Activated naive CD8-positive, alpha-beta T cell (primary cell): ENCODE measurements around the gene SMPX.

Experiments used
- H3K27ac Mint-ChIP-seq: one replicate; pipeline ENCODE4 v1.8.0; 2021; ENCODE audit warnings: mixed read lengths
- H3K27me3 Mint-ChIP-seq: one replicate; pipeline ENCODE4 v1.8.0; 2021; ENCODE audit warnings: mixed read lengths
- H3K36me3 Mint-ChIP-seq: one replicate; pipeline ENCODE4 v1.8.0; 2021; ENCODE audit warnings: mixed read lengths
- H3K4me1 Mint-ChIP-seq: one replicate; pipeline ENCODE4 v1.8.0; 2021; ENCODE audit warnings: low read depth, mixed read lengths
- H3K4me3 Mint-ChIP-seq: one replicate; pipeline ENCODE4 v1.8.0; 2021; ENCODE audit warnings: mild to moderate bottlenecking, mixed read lengths
- H3K9me3 Mint-ChIP-seq: one replicate; pipeline ENCODE4 v1.8.0; 2021; ENCODE audit warnings: low read depth, mixed read lengths

SMPX gene

DNA sequence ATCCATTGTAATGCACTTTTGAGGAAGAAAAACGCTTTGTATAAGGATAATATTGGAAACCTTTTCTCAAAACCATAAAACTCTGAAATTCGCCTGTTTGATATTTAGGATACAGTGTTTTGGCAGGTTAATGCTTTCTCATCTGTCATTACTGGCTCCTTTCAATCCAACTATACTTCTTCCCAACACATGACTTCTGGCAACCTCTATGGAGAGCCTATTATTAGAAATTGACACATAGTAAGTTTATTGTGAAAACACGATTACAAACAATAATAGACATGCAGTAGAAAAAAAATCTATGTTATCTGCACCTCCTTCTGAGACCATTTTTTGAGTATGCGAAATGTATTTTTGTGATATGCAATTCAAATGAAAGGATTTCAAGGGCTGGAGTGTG, 95.2 kb downstream of the SMPX start:
- Mint-ChIP-seq H3K36me3 (no peaks in the 10 kb centered on the region), H3K9me3 (no peaks in the 10 kb centered on the region), H3K4me1 (peaks cover 4% of the 10 kb centered on the region), H3K4me3 (no peak overlapping the region), H3K27ac (no peak overlapping the region), H3K27me3 (peaks cover 4% of the 10 kb centered on the region)

DNA sequence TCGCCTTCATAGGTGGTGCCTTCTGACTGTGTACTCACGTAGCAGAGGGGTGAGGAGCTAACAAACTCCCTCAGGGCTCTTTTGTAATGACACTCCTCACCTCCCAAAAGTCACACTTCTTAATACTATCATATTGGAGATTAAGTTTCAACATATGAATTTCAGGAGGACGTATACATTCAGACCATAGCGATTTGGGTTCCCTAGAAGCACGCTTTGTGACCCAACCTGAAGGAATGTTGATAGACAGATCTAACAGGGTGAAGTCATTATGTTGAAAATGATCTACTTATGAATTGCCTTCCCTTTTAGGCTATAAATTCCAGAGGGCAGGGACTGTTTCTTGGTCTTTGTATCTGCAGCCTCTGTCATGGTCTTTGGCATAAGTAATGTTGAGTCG, 96.6 kb downstream of the SMPX start:
- no peak overlapping the region for H3K4me3 Mint-ChIP-seq
- peaks cover 4% of the 10 kb centered on the region for H3K27me3 Mint-ChIP-seq
- no peaks in the 10 kb centered on the region for H3K36me3 Mint-ChIP-seq
- H3K27ac Mint-ChIP-seq, result no peak overlapping the region
- no peaks in the 10 kb centered on the region for H3K9me3 Mint-ChIP-seq
- peaks cover 5% of the 10 kb centered on the region for H3K4me1 Mint-ChIP-seq

GRCh38 chrX:21660156-21660555, 97.8 kb downstream of the SMPX start:
- Mint-ChIP-seq H3K27ac (no peak overlapping the region), H3K36me3 (no peaks in the 10 kb centered on the region), H3K27me3 (peaks cover 2% of the 10 kb centered on the region), H3K4me1 (peaks cover 5% of the 10 kb centered on the region), H3K9me3 (no peaks in the 10 kb centered on the region), H3K4me3 (no peak overlapping the region)

DNA sequence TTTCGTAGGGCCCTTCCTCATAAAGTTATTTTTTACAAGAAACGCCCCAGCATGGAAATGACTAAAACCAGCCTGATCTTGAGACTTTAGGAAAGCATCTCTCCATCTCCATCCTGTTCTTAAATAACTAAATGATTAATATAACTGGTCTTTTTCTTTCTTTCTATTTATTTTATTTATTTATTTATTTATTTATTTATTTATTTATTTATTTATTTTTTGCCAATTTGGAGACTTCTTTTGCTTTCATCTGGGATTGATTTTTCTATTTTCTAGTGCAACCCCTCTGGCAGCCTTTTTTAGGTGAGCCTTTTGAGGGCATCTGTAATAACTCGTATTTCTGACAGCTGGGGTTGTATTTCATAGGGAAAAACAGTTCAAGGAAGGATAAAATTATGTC, 98.6 kb downstream of the SMPX start:
- peak overlapping the region; percentile 63 for H3K4me3 Mint-ChIP-seq
- H3K36me3 Mint-ChIP-seq, result no peaks in the 10 kb centered on the region
- H3K27me3 Mint-ChIP-seq, result no peaks in the 10 kb centered on the region
- no peaks in the 10 kb centered on the region for H3K9me3 Mint-ChIP-seq
- H3K4me1 Mint-ChIP-seq, result peaks cover 5% of the 10 kb centered on the region
- no peak overlapping the region for H3K27ac Mint-ChIP-seq

- no peaks in the 10 kb centered on the region for H3K27me3 Mint-ChIP-seq
- peaks cover 5% of the 10 kb centered on the region for H3K4me1 Mint-ChIP-seq
- H3K4me3 Mint-ChIP-seq, result peak overlapping the region; percentile 63
- H3K27ac Mint-ChIP-seq, result no peak overlapping the region
- no peaks in the 10 kb centered on the region for H3K9me3 Mint-ChIP-seq
- H3K36me3 Mint-ChIP-seq, result no peaks in the 10 kb centered on the region
Measured at GRCh38 chrX:21658746-21659145, 99.2 kb downstream of the SMPX start.

- no peak within 1 kb of the TSS for H3K27ac Mint-ChIP-seq
- no peaks in the 10 kb centered on the region for H3K9me3 Mint-ChIP-seq
- H3K4me3 Mint-ChIP-seq, result peak within 1 kb of the TSS; percentile 65
- H3K4me1 Mint-ChIP-seq, result peaks cover 5% of the 10 kb centered on the region
- H3K27me3 Mint-ChIP-seq, result no peaks in the 10 kb centered on the region
- H3K36me3 Mint-ChIP-seq, result no peaks in the 10 kb centered on the region
Measured at GRCh38 chrX:21658152-21658737, 99.7 kb downstream of the SMPX start, which contains the start of gene KLHL34. KLHL34 (minus strand) TSS chrX:21658330; CDS start chrX:21657788, 542 bp downstream.

DNA sequence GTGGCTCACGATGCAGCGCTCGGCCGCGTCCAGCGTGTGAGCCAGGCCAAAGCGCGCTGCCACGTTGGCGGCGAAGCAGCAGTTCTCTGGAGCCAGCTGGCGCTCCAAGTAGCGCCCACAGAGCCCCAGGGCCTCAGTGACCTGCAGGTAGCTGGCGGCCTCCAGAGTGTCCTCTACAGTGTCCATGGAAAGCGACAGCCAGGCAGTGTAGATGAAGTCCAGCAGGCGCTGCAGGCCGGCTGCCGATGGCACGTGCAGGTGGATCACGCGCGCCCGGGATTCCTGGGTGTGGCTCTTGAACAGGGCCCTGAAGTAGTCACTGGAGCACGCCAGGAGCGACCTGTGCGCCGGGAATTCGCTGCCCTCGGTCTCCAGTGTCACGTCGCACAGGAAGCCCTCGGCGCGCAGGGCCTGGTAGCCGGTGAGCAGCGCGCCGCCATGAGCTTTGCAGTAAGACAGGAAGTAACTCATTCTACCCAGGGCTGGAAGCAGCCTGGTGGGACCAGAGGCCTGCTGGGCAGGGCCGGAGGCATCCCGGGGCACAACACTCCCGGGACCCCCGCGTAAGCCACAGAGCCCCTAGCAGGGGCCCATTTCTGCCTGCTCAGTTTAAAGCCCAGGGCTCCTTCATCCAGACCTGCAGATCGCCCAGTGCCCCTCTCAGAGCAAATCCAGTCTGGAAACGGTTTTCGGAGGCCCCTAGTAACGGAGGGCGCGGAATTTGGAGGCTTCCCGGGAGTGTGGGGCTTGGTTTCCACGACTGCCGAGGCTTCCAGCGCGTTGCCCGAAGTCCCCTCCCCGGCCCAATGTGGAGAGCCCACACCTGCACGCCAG, 100.4 kb downstream of the SMPX start:
- Mint-ChIP-seq H3K27ac (no peak overlapping the region), H3K36me3 (no peaks in the 10 kb centered on the region), H3K4me1 (peaks cover 5% of the 10 kb centered on the region), H3K4me3 (peak overlapping the region; percentile 65), H3K27me3 (no peaks in the 10 kb centered on the region), H3K9me3 (no peaks in the 10 kb centered on the region)

- Mint-ChIP-seq H3K4me1 (peaks cover 5% of the 10 kb centered on the region), H3K27ac (no peak overlapping the region), H3K4me3 (no peak overlapping the region), H3K27me3 (no peaks in the 10 kb centered on the region), H3K36me3 (no peaks in the 10 kb centered on the region), H3K9me3 (no peaks in the 10 kb centered on the region)
Measured at GRCh38 chrX:21656587-21657317, 101.2 kb downstream of the SMPX start.
